A673 (cell line): ENCODE measurements around the gene LEP.

Source experiments
- CTCF ChIP-seq: fragments of 300-800, 200-600 bp; sonication (generic); conservative IDR thresholded peaks from 2 replicates; pipeline ENCODE4 v1.5.1; 2017; ENCODE audit warnings: low read depth, mild to moderate bottlenecking, antibody characterized with exemption, low read length, moderate library complexity, mixed read lengths
- EZH2 ChIP-seq: fragments of 200-600 bp; sonication (generic); IDR thresholded peaks from 2 replicates; pipeline ENCODE4 v1.6.1; 2017; ENCODE audit warnings: borderline replicate concordance, low read depth, mild to moderate bottlenecking, mixed read lengths, antibody characterized with exemption, low read length; ENCODE audit not compliant: poor library complexity, severe bottlenecking

DNA sequence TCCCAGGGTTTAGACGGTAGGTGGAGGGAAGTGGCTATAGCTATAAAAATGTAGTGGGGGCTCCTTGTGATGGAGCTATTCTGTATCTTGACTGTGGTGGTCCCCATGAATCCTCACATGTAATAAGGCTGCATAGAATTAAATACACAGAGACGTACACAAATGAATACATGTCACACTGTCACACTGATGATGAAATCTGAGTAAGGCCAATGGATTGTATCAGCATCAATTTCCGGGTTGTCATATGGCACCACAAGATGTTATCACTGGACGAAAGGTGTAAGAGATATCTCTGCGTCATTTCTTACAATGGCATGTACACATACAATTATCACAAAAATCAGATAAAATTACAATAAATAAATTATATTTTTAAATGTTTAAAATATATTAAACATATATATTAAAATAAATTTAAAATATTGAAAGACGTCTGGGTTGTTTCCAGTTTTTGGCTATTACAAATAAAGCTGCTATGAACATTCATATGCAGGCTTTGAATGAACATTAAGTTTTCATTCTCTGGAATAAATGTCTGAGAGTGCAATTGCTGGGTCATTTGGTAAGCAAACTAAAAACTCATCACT lies 38.1 kb downstream of the LEP start:
- TF ChIP-seq EZH2, result no peak
- TF ChIP-seq CTCF, result no peak
